BJ (cell line): ENCODE results near the gene ABCC4. TPM values are rescaled to one million over a fixed set of nuclear protein-coding genes. Genes with fewer than 3 reads are reported as not detected.

Source experiments
- CTCF ChIA-PET: fragments of 350-600 bp; formaldehyde crosslinking; extraction: SDS; loops from one replicate; lab custom pipeline; 2021; ENCODE audit warnings: antibody characterized with exemption, inconsistent platforms; lab: Yijun Ruan, JAX
- POLR2A ChIA-PET: fragments of 300-600 bp; sonication (Branson Sonifier 250); formaldehyde crosslinking; extraction: SDS; loops from one replicate; lab custom pipeline; 2021; ENCODE audit warnings: antibody characterized with exemption; lab: Charles Lee
- DNase-seq: peaks from one replicate; pipeline ENCODE4 v3.0.0-alpha.2; 2011; ENCODE audit warnings: low read depth
- H3K27me3 ChIP-seq: 2 replicates; pipeline ENCODE4 v1.6.0; 2011; ENCODE audit warnings: low read length; ENCODE audit not compliant: control insufficient read depth, insufficient read depth
- H3K36me3 ChIP-seq: 2 replicates; pipeline ENCODE4 v1.5.1; 2011; ENCODE audit warnings: low read length; ENCODE audit not compliant: control insufficient read depth, insufficient read depth
- H3K4me3 ChIP-seq: 2 replicates; pipeline ENCODE4 v1.5.1; 2011; ENCODE audit warnings: low read depth, mild to moderate bottlenecking, control low read depth, low read length
- polyA plus RNA-seq: library from polyadenylated mRNA; depleted of rRNA; stranded (reverse); fragments of >200 nt; gene quantifications from 2 replicates; pipeline ENCODE4 v1.2.3, GENCODE V29; 2011
- TF ChIP-seq, protein P1 (sequence below): IDR thresholded peaks from 2 replicates; pipeline ENCODE4 v1.5.1; 2011; ENCODE audit warnings: low read depth, mild to moderate bottlenecking, control low read depth, inconsistent platforms, low read length, moderate library complexity; ENCODE audit not compliant: insufficient read depth

The ABCC4 gene
- polyA plus RNA-seq, 1 experiment, result 11.2 TPM

DNA sequence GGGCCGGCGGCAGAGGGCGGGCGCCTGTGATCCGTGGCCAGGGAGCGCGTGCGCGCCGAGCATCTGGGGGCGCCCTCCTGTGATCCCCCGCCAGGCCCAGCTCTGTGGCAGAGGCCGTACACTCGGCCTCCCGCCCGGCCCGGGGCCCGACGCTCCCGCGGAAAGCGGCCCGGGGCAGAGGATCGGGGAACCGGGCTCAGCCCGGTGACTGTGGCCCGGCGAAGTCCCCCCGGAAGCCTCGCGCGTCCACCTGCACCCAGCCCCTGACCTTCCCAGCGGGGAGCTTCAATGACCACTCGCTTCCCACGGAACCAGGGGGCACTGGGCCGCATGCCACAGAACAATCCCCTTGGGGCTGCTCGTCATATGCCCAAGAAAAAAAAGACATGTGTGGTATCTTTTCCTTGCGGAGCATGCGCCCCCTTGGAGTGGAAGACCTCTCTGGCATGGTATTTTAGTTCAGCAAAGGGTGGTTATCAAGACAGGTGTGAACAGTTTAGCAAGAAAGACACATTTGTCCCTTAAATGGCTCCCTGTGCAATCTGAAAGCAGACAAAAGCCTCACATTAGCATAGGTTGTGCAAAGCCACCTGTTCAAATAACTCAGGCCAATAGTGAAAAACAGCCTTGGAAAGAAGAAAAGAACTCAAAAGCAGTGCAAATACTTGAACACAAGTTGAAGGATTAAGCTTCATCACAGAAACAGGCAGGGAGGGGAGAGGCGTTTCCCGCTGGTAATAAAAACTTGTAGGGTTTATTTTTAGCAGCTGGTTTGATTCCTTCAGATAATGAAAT, 298.0 kb downstream of the ABCC4 start:
- DNase-seq, result no peak
- Histone ChIP-seq H3K4me3 (peak overlapping the region; percentile 21), H3K36me3 (no peaks in the 10 kb centered on the region), H3K27me3 (no peaks in the 10 kb centered on the region; the same call in 1 of the 2 replicates)
- TF ChIP-seq, protein P1, sequence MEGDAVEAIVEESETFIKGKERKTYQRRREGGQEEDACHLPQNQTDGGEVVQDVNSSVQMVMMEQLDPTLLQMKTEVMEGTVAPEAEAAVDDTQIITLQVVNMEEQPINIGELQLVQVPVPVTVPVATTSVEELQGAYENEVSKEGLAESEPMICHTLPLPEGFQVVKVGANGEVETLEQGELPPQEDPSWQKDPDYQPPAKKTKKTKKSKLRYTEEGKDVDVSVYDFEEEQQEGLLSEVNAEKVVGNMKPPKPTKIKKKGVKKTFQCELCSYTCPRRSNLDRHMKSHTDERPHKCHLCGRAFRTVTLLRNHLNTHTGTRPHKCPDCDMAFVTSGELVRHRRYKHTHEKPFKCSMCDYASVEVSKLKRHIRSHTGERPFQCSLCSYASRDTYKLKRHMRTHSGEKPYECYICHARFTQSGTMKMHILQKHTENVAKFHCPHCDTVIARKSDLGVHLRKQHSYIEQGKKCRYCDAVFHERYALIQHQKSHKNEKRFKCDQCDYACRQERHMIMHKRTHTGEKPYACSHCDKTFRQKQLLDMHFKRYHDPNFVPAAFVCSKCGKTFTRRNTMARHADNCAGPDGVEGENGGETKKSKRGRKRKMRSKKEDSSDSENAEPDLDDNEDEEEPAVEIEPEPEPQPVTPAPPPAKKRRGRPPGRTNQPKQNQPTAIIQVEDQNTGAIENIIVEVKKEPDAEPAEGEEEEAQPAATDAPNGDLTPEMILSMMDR, result no peak
- ChIA-PET CTCF (interaction anchor here (1.1 to 1.3 kb wide), 2 partner anchors 11 to 36 kb away, joined by 3 read pairs; no protein-coding TSS in a partner anchor), POLR2A (no interaction called here)

- CTCF ChIA-PET, result no interaction called here
- Histone ChIP-seq H3K27me3 (peaks cover 1% of the 10 kb centered on the region; the same call in 1 of the 2 replicates), H3K4me3 (no peak overlapping the region), H3K36me3 (no peaks in the 10 kb centered on the region)
- POLR2A ChIA-PET, result no interaction called here
- no peak for DNase-seq
- TF ChIP-seq, protein P1, result no peak
Measured at GRCh38 chr13:95002126-95002525, 299.1 kb downstream of the ABCC4 start.

DNA sequence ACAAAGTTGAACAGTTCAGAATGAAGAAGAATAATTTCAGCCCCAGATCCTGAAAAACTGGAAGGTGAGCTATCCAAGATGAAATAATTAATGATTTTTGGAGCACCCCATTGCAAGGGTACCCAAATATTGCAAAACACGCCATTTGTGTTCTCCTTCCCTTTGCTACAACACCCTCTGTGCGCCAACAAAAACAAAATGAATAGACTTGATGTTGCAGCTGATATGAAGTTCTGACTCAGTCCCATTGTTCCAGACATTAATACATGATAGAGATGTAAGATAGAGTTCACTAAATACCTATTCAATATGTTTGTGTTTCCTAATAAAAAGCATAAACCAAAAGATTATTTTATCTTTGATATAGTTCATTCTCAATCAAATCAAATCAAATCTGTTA, 301.4 kb downstream of the ABCC4 start:
- Histone ChIP-seq H3K4me3 (no peak overlapping the region), H3K27me3 (peaks cover 1% of the 10 kb centered on the region; the same call in 1 of the 2 replicates), H3K36me3 (no peaks in the 10 kb centered on the region)
- TF ChIP-seq, protein P1, result no peak
- DNase-seq, result no peak
- POLR2A ChIA-PET, result no interaction called here
- CTCF ChIA-PET, result no interaction called here

DNA sequence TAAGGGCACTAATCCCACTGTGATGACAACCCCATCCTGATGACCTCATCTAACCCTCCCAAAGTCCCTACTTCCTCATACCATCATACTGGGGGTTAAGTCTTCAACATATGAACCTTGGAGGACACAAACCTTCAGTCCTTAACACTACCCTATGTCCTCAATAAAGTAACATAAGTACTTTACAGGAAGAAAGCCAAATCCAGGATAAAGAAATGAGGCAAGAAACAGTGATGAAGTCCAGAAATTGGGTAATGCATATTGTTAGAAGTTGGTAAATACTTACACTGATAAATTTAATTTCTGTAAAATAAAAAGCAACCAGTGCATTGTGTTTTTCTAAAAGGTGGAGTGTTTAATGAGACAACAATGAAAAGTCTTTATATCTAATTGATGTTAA, 304.1 kb downstream of the ABCC4 start:
- TF ChIP-seq, protein P1, result no peak
- Histone ChIP-seq H3K4me3 (no peak overlapping the region), H3K36me3 (no peaks in the 10 kb centered on the region), H3K27me3 (peaks cover 1% of the 10 kb centered on the region; the same call in 1 of the 2 replicates)
- ChIA-PET CTCF (no interaction called here), POLR2A (no interaction called here)
- no peak for DNase-seq

GRCh38 chr13:94996445-94996844, 304.8 kb downstream of the ABCC4 start:
- peaks cover 1% of the 10 kb centered on the region; the same call in 1 of the 2 replicates for H3K27me3 ChIP-seq
- CTCF ChIA-PET, result no interaction called here
- no peak overlapping the region for H3K4me3 ChIP-seq
- TF ChIP-seq, protein P1, result no peak
- DNase-seq, result no peak
- POLR2A ChIA-PET, result no interaction called here
- H3K36me3 ChIP-seq, result no peaks in the 10 kb centered on the region
